Measurements from ENCODE around the gene KCNQ1.

GRCh38 chr11:2669634-2670469, 225.0 kb downstream of the KCNQ1 start:
- TF ChIP-seq, protein P1, sequence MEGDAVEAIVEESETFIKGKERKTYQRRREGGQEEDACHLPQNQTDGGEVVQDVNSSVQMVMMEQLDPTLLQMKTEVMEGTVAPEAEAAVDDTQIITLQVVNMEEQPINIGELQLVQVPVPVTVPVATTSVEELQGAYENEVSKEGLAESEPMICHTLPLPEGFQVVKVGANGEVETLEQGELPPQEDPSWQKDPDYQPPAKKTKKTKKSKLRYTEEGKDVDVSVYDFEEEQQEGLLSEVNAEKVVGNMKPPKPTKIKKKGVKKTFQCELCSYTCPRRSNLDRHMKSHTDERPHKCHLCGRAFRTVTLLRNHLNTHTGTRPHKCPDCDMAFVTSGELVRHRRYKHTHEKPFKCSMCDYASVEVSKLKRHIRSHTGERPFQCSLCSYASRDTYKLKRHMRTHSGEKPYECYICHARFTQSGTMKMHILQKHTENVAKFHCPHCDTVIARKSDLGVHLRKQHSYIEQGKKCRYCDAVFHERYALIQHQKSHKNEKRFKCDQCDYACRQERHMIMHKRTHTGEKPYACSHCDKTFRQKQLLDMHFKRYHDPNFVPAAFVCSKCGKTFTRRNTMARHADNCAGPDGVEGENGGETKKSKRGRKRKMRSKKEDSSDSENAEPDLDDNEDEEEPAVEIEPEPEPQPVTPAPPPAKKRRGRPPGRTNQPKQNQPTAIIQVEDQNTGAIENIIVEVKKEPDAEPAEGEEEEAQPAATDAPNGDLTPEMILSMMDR (conservative IDR thresholded peaks at IDR 0.05; ENCODE audit: low read depth in 2 of 2), result no peak
- TF ChIP-seq EZH2 (IDR thresholded peaks at IDR 0.05; ENCODE audit: low read depth, unreplicated experiment) (no peak), EZH2phosphoT487 (IDR thresholded peaks at IDR 0.05; ENCODE audit: unreplicated experiment) (no peak)

All from GM23338 (cell line).